ENCODE results near the gene GOLGA5.

GOLGA5 gene

DNA sequence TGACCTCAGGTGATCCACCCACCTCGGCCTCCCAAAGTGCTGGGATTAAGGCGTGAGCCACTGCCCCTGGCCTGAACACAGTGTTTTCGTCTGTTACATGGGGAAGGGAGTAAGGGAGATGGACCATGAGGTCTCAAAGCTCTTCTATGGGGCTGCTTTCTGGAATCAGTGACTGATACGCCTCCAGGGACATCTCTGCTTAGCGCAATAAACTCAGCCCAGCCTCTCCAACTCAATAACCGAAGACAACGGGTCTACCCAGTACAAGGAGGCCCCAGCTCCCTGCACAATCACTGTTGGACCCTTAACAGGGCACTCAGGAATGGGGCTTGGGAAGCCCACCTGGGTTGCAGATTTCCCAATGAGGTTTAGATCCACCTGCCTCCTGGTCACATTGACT, 86.2 kb downstream of the GOLGA5 start:
- DNase-seq (ENCODE audit: low read depth), result no peak

DNA sequence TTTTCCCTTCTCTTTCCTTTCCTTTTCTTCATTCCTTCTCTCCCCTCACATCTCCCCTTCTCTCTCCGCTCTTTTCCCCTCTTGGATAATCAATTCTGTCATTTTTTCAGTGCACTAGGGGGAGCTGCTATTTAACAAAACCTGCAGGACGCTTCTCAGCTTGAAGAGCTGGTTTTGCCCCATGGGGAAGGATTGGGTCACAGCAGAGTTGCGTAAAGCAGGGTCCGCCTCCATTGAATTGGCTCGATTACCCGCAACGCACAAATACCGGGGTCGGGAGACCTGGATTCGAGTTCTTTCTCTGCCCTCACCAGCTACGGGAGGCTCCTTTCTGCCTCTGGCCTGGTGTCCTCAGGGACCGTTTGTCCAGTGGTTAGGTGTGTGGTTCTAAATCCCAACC, 86.7 kb downstream of the GOLGA5 start:
- DNase-seq (ENCODE audit: low read depth), result no peak

DNA sequence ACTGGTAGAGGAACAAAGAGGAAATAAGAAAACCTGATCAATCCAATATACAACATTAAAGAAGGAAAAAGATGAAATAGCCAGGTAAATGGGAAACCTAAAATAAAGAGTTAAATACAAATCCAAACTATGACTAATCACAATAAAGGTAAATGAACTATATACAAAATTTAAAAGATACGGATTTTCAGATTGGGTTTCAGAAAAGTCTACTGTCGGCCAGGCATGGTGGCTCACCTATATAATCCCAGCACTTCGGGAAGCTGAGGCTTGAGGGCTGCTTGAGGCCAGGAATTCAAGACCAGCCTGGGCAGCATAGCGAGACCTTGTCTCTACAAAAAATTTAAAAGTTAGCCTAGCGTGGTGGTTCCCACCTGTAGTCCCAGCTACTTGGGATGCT, 89.0 kb downstream of the GOLGA5 start:
- DNase-seq (ENCODE audit: low read depth), result no peak

DNA sequence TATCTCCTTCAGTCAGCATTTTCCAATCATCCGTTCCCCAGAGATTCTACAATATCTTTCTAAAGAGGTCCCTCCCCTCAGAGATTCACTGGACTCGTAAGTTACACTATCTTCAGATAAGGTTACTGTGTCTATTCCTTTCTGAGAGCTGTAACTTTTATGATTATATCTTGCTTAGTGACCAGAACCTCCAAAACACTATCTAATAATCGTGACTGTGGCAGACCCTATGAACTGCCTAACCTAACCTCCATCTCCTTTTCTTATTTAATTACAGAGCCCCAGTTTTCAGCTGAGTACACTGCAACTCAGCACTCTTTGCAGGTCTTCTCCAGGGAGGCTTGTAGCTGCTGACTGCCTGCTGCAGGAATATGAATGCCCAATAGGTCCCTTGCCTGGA, 90.3 kb downstream of the GOLGA5 start:
- DNase-seq (ENCODE audit: low read depth), result no peak

DNA sequence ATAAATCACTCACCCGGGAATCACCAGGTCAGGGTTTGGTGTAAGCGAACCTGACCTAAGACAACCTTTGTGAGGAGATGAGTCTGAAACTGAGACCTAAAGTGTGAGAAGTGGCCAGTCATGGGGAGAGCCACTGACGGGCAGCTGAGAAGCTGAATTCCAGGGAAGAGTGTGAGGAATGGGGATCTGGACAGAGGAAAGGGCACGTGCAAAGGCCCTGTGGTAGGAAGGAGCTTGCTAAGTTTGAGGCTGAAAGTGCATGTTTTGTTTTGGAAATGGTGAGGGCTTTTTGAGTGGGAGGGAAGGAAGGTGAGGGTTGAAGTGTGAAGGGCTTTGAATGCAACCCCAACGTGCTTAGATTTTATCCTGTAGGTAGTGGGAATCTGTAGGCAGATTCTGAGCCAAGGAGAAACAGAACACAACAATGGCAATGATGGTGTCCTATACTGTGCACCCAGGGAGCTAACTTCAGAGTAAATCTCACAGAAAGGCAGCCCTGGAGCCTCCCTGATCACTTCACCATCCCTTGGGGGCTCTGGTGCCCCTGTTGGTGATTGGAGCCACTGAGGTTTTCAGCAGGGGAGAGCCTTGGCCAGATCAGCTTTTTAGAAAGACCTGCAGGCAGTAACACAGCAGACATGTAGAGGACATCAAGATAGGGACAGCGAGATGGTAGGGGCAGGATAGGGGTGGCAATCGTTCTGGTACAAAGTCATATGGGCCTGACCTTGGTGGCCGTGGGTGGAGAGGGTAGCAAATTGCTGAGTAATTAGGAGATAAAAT, 91.4 kb downstream of the GOLGA5 start:
- no peak for DNase-seq (ENCODE audit: low read depth)

DNA sequence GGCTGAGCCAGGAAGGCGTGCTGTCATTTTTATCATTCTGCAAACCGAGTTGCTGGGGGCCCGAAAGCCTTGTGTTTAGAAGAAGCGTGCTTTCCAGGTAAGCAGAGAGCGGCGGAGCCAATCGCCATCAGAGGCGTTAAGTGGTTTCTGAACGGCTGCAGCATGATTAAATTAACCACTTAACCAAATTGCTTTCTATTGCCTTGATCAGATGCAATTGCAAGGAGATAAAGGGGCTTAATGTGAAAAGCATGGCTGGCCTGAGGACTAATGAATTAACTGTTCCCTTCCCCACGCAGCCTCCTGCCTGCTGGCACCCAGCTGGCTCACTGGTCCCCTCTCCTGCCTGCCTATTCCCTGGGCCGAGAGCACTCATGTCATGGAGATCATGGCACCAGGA, 92.2 kb downstream of the GOLGA5 start:
- DNase-seq (ENCODE audit: low read depth), result no peak

DNA sequence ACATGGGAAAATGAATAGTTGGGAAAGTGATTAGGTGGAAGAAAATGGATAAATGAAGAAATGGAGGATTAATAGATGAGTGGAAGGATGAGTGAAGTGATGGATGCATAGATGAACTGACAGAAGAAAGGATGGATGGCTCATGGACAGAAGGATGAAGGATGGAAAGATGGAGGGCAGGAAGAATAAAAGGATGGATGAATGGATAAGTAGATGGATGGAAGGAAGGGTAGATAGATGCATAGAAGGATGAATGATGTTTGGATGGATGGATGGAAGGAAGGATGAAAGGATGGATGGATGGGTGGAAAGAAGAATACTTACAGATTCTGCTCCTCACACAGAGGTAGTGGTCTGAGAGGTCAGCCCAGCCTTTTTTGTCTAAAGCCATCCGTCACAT, 93.1 kb downstream of the GOLGA5 start:
- DNase-seq (ENCODE audit: low read depth), result no peak

DNA sequence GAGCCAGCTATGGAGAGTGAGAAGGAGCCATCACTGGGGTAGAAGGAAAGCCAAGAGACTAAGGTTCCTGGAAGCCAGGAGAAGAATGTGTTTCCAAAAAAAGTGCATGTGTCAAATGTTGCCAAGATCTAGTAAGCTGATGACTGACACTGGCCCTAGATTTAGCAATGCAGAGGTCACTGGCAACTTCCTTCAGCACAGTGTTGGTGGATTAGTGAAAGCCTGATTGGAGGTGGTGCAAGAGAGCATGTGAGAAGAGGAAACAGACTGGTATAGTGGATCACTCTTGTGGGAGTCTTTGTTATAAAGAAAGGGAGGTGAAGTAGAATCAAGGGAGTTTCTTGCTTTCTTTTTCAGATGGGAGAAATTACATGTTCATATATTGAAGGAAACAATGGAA, 94.8 kb downstream of the GOLGA5 start:
- no peak for DNase-seq (ENCODE audit: low read depth)

Data from activated T-helper 1 cell treated with Interleukin-2 at 50 U/mL for 16 hours (primary cell).